SH-SY5Y (cell line): ENCODE data around the gene DTWD2.

Source experiments
- GATA2 ChIP-seq: IDR thresholded peaks from 2 replicates; pipeline ENCODE4 v1.6.1; 2011; ENCODE audit warnings: mild to moderate bottlenecking, low read depth, low read length
- GATA3 ChIP-seq: IDR thresholded peaks from 2 replicates; pipeline ENCODE4 v1.6.1; 2011; ENCODE audit warnings: low read depth, mild to moderate bottlenecking, low read length, moderate library complexity

DNA sequence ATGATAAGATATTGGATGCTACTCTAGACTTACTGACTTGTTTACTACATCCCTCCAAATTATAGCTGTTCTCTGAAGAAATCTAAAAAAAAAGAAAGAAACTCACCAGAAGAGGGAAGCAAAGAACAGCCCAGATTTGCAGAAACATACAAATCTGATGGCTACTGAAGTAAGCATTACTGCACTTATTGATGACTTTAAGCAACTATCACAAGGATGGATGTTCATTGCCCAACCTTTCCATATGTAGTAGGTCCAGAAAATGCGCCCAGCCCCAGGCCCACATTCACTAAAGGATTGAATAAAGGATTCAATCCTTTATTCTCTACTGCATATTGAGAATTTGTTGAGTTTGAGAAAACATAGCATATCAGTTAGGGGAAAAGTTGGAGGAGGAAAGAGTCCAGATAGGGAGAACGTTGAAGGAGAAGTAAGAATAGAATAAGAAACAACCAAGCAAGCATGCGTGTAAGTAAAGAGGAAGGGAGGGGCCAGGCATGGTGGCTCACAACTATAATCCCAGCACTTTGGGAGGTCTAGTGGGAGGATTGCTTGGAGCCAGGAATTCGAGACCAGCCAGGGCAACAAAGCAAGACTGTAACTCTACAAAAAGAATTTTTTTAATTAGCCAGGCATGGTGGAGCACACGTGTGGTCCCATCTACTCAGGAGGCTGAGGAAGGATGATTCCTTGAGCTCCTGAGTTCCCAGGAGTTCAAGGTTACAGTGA is 33.8 kb upstream of the DTWD2 start:
- no peak for TF ChIP-seq GATA2
- TF ChIP-seq GATA3, result no peak
